Liver (tissue), 3 donors: ENCODE measurements around the gene RCOR2.

ENCODE experiments used
- CTCF ChIP-seq: fragments of 150-350 bp; IDR thresholded peaks from 2 replicates; pipeline ENCODE4 v1.5.1; 2017; ENCODE audit warnings: improper control_type of control experiment, low read depth, low read length; ENCODE audit not compliant: missing input control
- FOXA1 ChIP-seq: IDR thresholded peaks from 2 replicates; pipeline ENCODE4 v1.6.1; 2016; ENCODE audit warnings: antibody characterized with exemption
- GABPA ChIP-seq, 2 donors: IDR thresholded peaks in 1 of 2; conservative IDR thresholded peaks in 1 of 2; 2 replicates each; pipeline ENCODE4 v1.6.1; 2016; ENCODE audit warnings: antibody characterized with exemption in 2 of 2, mild to moderate bottlenecking in 1 of 2, moderate library complexity in 1 of 2
- HNF4G ChIP-seq: IDR thresholded peaks from 2 replicates; pipeline ENCODE4 v1.6.1; 2016; ENCODE audit warnings: antibody characterized with exemption
- MAX ChIP-seq: IDR thresholded peaks from 2 replicates; pipeline ENCODE4 v1.6.1; 2016; ENCODE audit warnings: antibody characterized with exemption
- RAD21 ChIP-seq, 2 donors: IDR thresholded peaks; 2 replicates each; pipeline ENCODE4 v1.6.1; 2016; ENCODE audit warnings: antibody characterized with exemption in 2 of 2, mild to moderate bottlenecking in 2 of 2
- REST ChIP-seq: IDR thresholded peaks from 2 replicates; pipeline ENCODE4 v1.6.1; 2016; ENCODE audit warnings: antibody characterized with exemption, mild to moderate bottlenecking
- RXRA ChIP-seq, 2 donors: IDR thresholded peaks; 2 replicates each; pipeline ENCODE4 v1.6.1; 2017 to 2018; ENCODE audit warnings: antibody characterized with exemption in 2 of 2, mild to moderate bottlenecking in 1 of 2
- TAF1 ChIP-seq: conservative IDR thresholded peaks from 2 replicates; pipeline ENCODE4 v1.6.1; 2016; ENCODE audit warnings: antibody characterized with exemption, mild to moderate bottlenecking
- YY1 ChIP-seq: IDR thresholded peaks from 2 replicates; pipeline ENCODE4 v1.6.1; 2016; ENCODE audit warnings: antibody characterized with exemption, mild to moderate bottlenecking
- ZBTB33 ChIP-seq: IDR thresholded peaks from 2 replicates; pipeline ENCODE4 v1.6.1; 2016; ENCODE audit warnings: antibody characterized with exemption
- donor health status: healthy.
- donor health status: healthy.

- TF ChIP-seq CTCF (no peak), GABPA (IDR thresholded peaks at IDR 0.05 in 1 of 2, conservative IDR thresholded peaks at IDR 0.05 in 1 of 2) (peak in 1 of 2 donors; percentile 10), RAD21 (IDR thresholded peaks at IDR 0.05) (no peak), HNF4G (no peak), TAF1 (no peak), MAX (no peak), RXRA (IDR thresholded peaks at IDR 0.05) (peak in 1 of 2 donors; percentile 11), YY1 (no peak), ZBTB33 (no peak), FOXA1 (no peak), REST (no peak)
Measured at GRCh38 chr11:63938479-63939396, 21.8 kb upstream of the RCOR2 start, which contains the start of gene NAA40.
